NCI-H774 (cell line): ENCODE results near the gene SPRN.
"Not testable (repeated sequence)": the region's sequence is repeated elsewhere in the genome, so short reads cannot be mapped to it uniquely, and the experiment has no call there.

Experiments used
- DNase-seq: peaks from one replicate; lab custom pipeline; 2025; lab: John Stamatoyannopoulos, UW

The SPRN gene

GRCh38 chr10:133456041-133456951 is 31.9 kb upstream of the SPRN start:
- DNase-seq: no peak

- DNase-seq: no peak
Observed at GRCh38 chr10:133455611-133456031, 31.2 kb upstream of the SPRN start.

GRCh38 chr10:133455196-133455595 is 30.8 kb upstream of the SPRN start:
- DNase-seq: no peak

GRCh38 chr10:133454204-133454893 is 29.9 kb upstream of the SPRN start:
- DNase-seq: no peak

GRCh38 chr10:133453516-133454203 is 29.2 kb upstream of the SPRN start, which contains the start of gene SCART1:
Gene SCART1, plus strand, starts transcription at chr10:133453945. Its CDS starts 53 bp downstream, at chr10:133453998.
- DNase-seq: no peak

- no peak for DNase-seq
Observed at GRCh38 chr10:133452453-133452852, 28.0 kb upstream of the SPRN start.

- no peak for DNase-seq
Observed at GRCh38 chr10:133451346-133451745, 26.9 kb upstream of the SPRN start.

GRCh38 chr10:133448120-133448519 is 23.7 kb upstream of the SPRN start:
- no peak for DNase-seq

- DNase-seq: no peak
Observed at GRCh38 chr10:133446979-133447378, 22.6 kb upstream of the SPRN start.

- DNase-seq: no peak
Observed at GRCh38 chr10:133445751-133446708, 21.6 kb upstream of the SPRN start.

- no peak for DNase-seq
Observed at GRCh38 chr10:133445268-133445732, 20.9 kb upstream of the SPRN start.

GRCh38 chr10:133444342-133445267 is 20.2 kb upstream of the SPRN start:
- DNase-seq: no peak

- DNase-seq: no peak
Observed at GRCh38 chr10:133442967-133443924, 18.8 kb upstream of the SPRN start.

- no peak for DNase-seq
Observed at GRCh38 chr10:133442191-133442966, 18.0 kb upstream of the SPRN start.

GRCh38 chr10:133441780-133442179 is 17.4 kb upstream of the SPRN start:
- no peak for DNase-seq

GRCh38 chr10:133441356-133441755 is 16.9 kb upstream of the SPRN start:
- DNase-seq: not testable (repeated sequence)

- no peak for DNase-seq
Observed at GRCh38 chr10:133440633-133441285, 16.3 kb upstream of the SPRN start.
